ENCODE measurements around the gene FARS2.

The FARS2 gene

DNA sequence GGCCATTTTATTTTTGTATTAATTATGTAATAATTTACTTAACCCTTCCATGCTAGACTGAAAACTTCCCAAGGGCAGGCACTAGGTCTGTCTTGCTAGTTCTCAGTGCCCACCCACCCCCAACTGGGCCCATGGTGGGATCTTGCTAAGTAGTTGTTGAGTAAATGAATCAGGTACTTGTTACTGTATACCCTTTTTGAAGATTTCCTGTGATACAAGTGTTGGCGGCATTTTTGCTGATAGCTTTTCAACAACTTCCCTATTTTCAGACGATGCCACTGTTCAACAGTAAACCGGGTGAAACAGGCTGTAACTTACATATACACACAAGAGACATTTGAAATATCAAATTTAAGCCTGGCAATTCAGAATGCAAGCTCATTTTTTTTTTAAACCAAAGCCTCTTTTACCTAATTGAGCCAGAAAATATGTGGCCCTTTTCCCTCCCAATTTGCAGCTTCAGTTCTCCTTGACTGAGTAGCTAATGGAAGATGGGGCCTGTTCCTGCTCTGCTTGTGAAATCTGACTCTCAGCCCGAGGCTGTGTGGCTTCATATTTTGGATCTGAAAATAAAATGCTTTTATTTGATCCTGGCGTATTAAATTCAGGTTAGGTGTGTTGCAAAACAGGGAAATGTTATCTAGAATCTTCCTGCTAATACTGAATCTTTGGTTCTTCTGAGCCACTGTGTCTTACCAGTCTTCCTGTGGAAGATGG lies 457.1 kb downstream of the FARS2 start:
- H3K4me2 ChIP-seq, result peak overlapping the region; percentile 31
- no peaks in the 10 kb centered on the region for H3K27me3 ChIP-seq
- H3K4me1 ChIP-seq, result peaks cover 33% of the 10 kb centered on the region
- no peaks in the 10 kb centered on the region for H4K20me1 ChIP-seq
- H3K27ac ChIP-seq, result peak overlapping the region; percentile 36
- no peak overlapping the region for H3K4me3 ChIP-seq
- TF ChIP-seq Cebpa-rat (IDR thresholded peaks at IDR 0.05), result no peak
- peaks cover 20% of the 10 kb centered on the region for H3K9me3 ChIP-seq
- H3K9ac ChIP-seq, result no peak overlapping the region
- peaks cover 9% of the 10 kb centered on the region; the same call in 1 of the 2 replicates for H3K36me3 ChIP-seq

DNA sequence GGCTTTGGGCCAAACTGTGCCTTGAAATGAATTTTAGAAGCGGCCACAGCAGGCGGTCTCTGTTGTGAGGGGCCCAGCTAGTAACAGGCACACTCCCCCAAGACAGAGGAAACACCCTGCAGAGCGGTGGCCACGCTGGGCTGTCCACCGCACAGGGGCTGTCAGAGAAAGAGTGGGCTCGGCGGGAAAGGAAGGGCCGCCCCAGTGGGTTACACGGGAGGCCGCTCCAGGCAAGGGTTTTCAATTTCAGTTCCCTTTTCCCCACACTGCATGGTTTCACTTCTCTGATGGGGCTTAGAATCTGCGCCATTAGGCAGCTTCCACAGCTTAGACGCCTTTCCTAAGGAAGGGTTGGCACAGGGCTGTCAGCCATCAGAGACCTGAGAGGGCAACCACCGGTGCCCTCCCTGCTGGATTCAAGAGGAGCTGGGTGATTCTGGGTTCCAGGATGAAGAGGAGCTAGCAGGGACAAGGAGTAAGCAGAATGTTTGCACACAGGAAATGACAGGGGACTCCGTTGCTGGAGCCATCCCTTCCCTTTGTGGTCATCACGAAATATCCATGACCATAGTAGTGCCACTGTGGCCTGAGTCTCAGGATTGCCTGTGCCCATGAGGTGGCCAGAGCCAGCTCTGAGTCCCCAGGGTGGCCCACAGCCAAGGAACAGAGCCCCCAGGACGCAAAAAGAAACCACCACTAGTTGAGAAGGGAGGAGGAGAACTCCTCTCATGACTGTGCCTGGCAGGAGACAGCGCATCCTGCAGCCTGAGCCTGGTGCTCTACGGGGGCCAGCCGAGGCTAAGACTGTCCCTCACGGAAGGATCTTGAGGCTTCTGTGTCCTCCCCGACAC lies 462.8 kb downstream of the FARS2 start:
- H3K4me2 ChIP-seq, result peak overlapping the region; percentile 96
- H3K9ac ChIP-seq, result peak overlapping the region; percentile 77

GRCh38 chr6:5724911-5725310 lies 463.6 kb downstream of the FARS2 start:
- H3K4me3 ChIP-seq, result no peak overlapping the region
- H4K20me1 ChIP-seq, result no peaks in the 10 kb centered on the region
- no peak for TF ChIP-seq Cebpa-rat (IDR thresholded peaks at IDR 0.05)
- H3K27me3 ChIP-seq, result no peaks in the 10 kb centered on the region
- peak overlapping the region; percentile 94 for H3K27ac ChIP-seq
- H3K9me3 ChIP-seq, result no peaks in the 10 kb centered on the region
- peaks cover 80% of the 10 kb centered on the region for H3K4me1 ChIP-seq
- H3K4me2 ChIP-seq, result peak overlapping the region; percentile 96
- H3K36me3 ChIP-seq, result no peaks in the 10 kb centered on the region
- H3K9ac ChIP-seq, result no peak overlapping the region

More for the DNA sequence above, 462.8 kb downstream of the FARS2 start:
- no peaks in the 10 kb centered on the region for H4K20me1 ChIP-seq
- no peak for TF ChIP-seq Cebpa-rat (IDR thresholded peaks at IDR 0.05)
- peak overlapping the region; percentile 58 for H3K4me3 ChIP-seq
- no peaks in the 10 kb centered on the region for H3K27me3 ChIP-seq
- H3K27ac ChIP-seq, result peak overlapping the region; percentile 94
- H3K4me1 ChIP-seq, result peaks cover 77% of the 10 kb centered on the region
- H3K9me3 ChIP-seq, result no peaks in the 10 kb centered on the region
- no peaks in the 10 kb centered on the region for H3K36me3 ChIP-seq

- H4K20me1 ChIP-seq, result no peaks in the 10 kb centered on the region
- H3K9ac ChIP-seq, result no peak overlapping the region
- no peak for TF ChIP-seq Cebpa-rat (IDR thresholded peaks at IDR 0.05)
- H3K4me3 ChIP-seq, result no peak overlapping the region
- peaks cover 98% of the 10 kb centered on the region for H3K4me1 ChIP-seq
- H3K27ac ChIP-seq, result peak overlapping the region; percentile 72
- no peaks in the 10 kb centered on the region for H3K27me3 ChIP-seq
- H3K9me3 ChIP-seq, result no peaks in the 10 kb centered on the region
- no peaks in the 10 kb centered on the region for H3K36me3 ChIP-seq
- H3K4me2 ChIP-seq, result peak overlapping the region; percentile 84
Observed at GRCh38 chr6:5726976-5727718, 465.8 kb downstream of the FARS2 start.

GRCh38 chr6:5728351-5729079 lies 467.2 kb downstream of the FARS2 start:
- no peak overlapping the region for H3K4me3 ChIP-seq
- H3K9ac ChIP-seq, result no peak overlapping the region; the same call in 1 of the 2 replicates
- H3K36me3 ChIP-seq, result no peaks in the 10 kb centered on the region; the same call in 1 of the 2 replicates
- no peaks in the 10 kb centered on the region for H3K9me3 ChIP-seq
- no peak for TF ChIP-seq Cebpa-rat (IDR thresholded peaks at IDR 0.05)
- peaks cover 85% of the 10 kb centered on the region for H3K4me1 ChIP-seq
- H3K27ac ChIP-seq, result peak overlapping the region; percentile 72
- no peaks in the 10 kb centered on the region for H3K27me3 ChIP-seq
- no peaks in the 10 kb centered on the region for H4K20me1 ChIP-seq
- H3K4me2 ChIP-seq, result peak overlapping the region; percentile 84

GRCh38 chr6:5729080-5729434 lies 467.7 kb downstream of the FARS2 start:
- H4K20me1 ChIP-seq, result no peaks in the 10 kb centered on the region
- H3K9me3 ChIP-seq, result no peaks in the 10 kb centered on the region
- peak overlapping the region; percentile 2; the same call in 1 of the 2 replicates for H3K9ac ChIP-seq
- H3K36me3 ChIP-seq, result no peaks in the 10 kb centered on the region; the same call in 1 of the 2 replicates
- peak overlapping the region; percentile 84 for H3K4me2 ChIP-seq
- no peak overlapping the region for H3K4me3 ChIP-seq
- peak overlapping the region; percentile 72 for H3K27ac ChIP-seq
- peaks cover 81% of the 10 kb centered on the region for H3K4me1 ChIP-seq
- no peaks in the 10 kb centered on the region for H3K27me3 ChIP-seq
- no peak for TF ChIP-seq Cebpa-rat (IDR thresholded peaks at IDR 0.05)

DNA sequence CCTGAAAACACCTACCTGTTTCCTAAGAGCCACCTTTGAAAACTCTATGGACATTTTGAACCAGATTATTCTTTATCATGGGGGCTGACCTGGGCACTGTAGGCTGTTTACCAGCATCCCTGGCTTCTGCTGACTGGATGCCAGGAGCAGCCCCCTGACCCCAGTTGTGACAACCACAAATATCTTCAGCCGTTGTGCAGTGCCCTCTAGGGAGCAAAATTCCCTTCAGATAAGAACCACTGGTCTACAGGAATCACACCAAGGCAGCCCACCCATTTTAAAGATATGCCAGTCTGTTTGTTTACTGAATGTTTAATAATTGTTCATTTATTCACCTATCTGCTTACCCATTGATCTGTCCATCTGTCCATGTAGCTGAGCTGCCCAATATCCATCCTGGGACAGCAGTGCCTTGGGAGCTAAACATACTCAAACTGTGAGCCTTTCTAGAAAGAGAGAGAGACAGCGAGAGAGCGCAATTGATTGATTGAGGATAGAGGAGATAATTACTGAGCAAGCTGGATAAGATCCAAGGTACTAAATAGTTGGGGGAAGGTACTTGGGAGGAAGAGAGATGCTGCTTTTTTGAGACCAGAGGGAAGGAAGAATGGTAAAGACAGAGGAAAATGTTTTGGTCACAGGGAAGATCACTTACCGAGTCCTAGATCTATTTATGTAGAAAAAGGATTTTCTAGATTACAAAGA lies 468.7 kb downstream of the FARS2 start:
- peaks cover 78% of the 10 kb centered on the region for H3K4me1 ChIP-seq
- TF ChIP-seq Cebpa-rat (IDR thresholded peaks at IDR 0.05), result no peak
- peak overlapping the region; percentile 2; the same call in 1 of the 2 replicates for H3K9ac ChIP-seq

GRCh38 chr6:5730585-5731263 lies 469.4 kb downstream of the FARS2 start:
- Histone ChIP-seq H3K4me3 (no peak overlapping the region), H3K27ac (peak overlapping the region; percentile 72; the same call in 1 of the 2 replicates), H3K36me3 (no peaks in the 10 kb centered on the region; the same call in 1 of the 2 replicates), H3K9ac (no peak overlapping the region), H3K4me1 (peaks cover 78% of the 10 kb centered on the region), H4K20me1 (no peaks in the 10 kb centered on the region), H3K9me3 (no peaks in the 10 kb centered on the region), H3K27me3 (no peaks in the 10 kb centered on the region), H3K4me2 (peak overlapping the region; percentile 84)
- no peak for TF ChIP-seq Cebpa-rat (IDR thresholded peaks at IDR 0.05)

More for the DNA sequence above, 468.7 kb downstream of the FARS2 start:
- Histone ChIP-seq H3K4me3 (no peak overlapping the region), H3K4me2 (peak overlapping the region; percentile 84), H3K9me3 (no peaks in the 10 kb centered on the region), H3K27ac (peak overlapping the region; percentile 72), H3K36me3 (no peaks in the 10 kb centered on the region; the same call in 1 of the 2 replicates), H3K27me3 (no peaks in the 10 kb centered on the region), H4K20me1 (no peaks in the 10 kb centered on the region)

Data from BLaER1 (cell line).